GM12801 (cell line): ENCODE data around the gene LCN12.

Experiments
- CTCF ChIP-seq: IDR thresholded peaks from one replicate; pipeline ENCODE4 v1.5.1; 2011; ENCODE audit warnings: control low read depth; ENCODE audit not compliant: insufficient read length; ENCODE audit errors: extremely low read depth

LCN12 gene

GRCh38 chr9:137000177-137000930 is 48.3 kb downstream of the LCN12 start:
- no peak for TF ChIP-seq CTCF

- TF ChIP-seq CTCF = no peak
Observed at GRCh38 chr9:137001857-137002645, 50.0 kb downstream of the LCN12 start.

- no peak for TF ChIP-seq CTCF
Observed at GRCh38 chr9:137002646-137003041, 50.6 kb downstream of the LCN12 start.
